H54 (cell line): Measurements from ENCODE around the gene MGRN1.

Experiments used
- DNase-seq: peaks from one replicate; pipeline ENCODE4 v3.0.0; 2011; ENCODE audit warnings: low spot score, mixed read lengths; ENCODE audit not compliant: insufficient read length
- FAIRE-seq: peaks from 3 replicates; lab custom pipeline; 2011; peaks lifted over from hg19 to GRCh38; lab: Jason Lieb, UNC
- POLR2A ChIP-seq: IDR thresholded peaks from 2 replicates; pipeline ENCODE4 v1.6.1; 2011; ENCODE audit warnings: low read depth, mild to moderate bottlenecking, low read length

Gene MGRN1

GRCh38 chr16:4597174-4597573 is 27.5 kb upstream of the MGRN1 start:
- TF ChIP-seq POLR2A = no peak
- no peak for FAIRE-seq
- DNase-seq = no peak

- no peak for DNase-seq
- FAIRE-seq = no peak
- no peak for TF ChIP-seq POLR2A
Measured at GRCh38 chr16:4599037-4599436, 25.6 kb upstream of the MGRN1 start.

- TF ChIP-seq POLR2A = no peak
- no peak for DNase-seq
- FAIRE-seq = no peak
Measured at GRCh38 chr16:4599545-4599944, 25.1 kb upstream of the MGRN1 start.

- DNase-seq (no peak), FAIRE-seq (no peak)
- TF ChIP-seq POLR2A = no peak
Measured at GRCh38 chr16:4601036-4601863, 23.4 kb upstream of the MGRN1 start.

GRCh38 chr16:4601864-4602186 is 22.8 kb upstream of the MGRN1 start:
- no peak for DNase-seq
- FAIRE-seq = no peak
- TF ChIP-seq POLR2A = no peak

GRCh38 chr16:4602331-4602730 is 22.3 kb upstream of the MGRN1 start:
- TF ChIP-seq POLR2A = no peak
- DNase-seq (no peak), FAIRE-seq (no peak)

- TF ChIP-seq POLR2A = no peak
- no peak for DNase-seq
- FAIRE-seq = no peak
Measured at GRCh38 chr16:4603624-4604170, 20.9 kb upstream of the MGRN1 start.

GRCh38 chr16:4604401-4604800 is 20.2 kb upstream of the MGRN1 start:
- DNase-seq (no peak), FAIRE-seq (no peak)
- no peak for TF ChIP-seq POLR2A

- DNase-seq (no peak), FAIRE-seq (no peak)
- no peak for TF ChIP-seq POLR2A
Measured at GRCh38 chr16:4606354-4606753, 18.3 kb upstream of the MGRN1 start.

GRCh38 chr16:4607841-4608703 is 16.6 kb upstream of the MGRN1 start:
- TF ChIP-seq POLR2A = no peak
- DNase-seq = no peak
- FAIRE-seq = no peak

- TF ChIP-seq POLR2A = no peak
- FAIRE-seq (no peak), DNase-seq (no peak)
Measured at GRCh38 chr16:4608704-4608980, 16.0 kb upstream of the MGRN1 start.

GRCh38 chr16:4609200-4610010 is 15.2 kb upstream of the MGRN1 start:
- TF ChIP-seq POLR2A = no peak
- no peak for DNase-seq
- FAIRE-seq = no peak
